H4 (cell line): ENCODE data around the gene KRT40. TPM values are rescaled to one million over a fixed set of nuclear protein-coding genes. Genes with fewer than 3 reads are reported as not detected.

Experiments
- DNase-seq: peaks from one replicate; pipeline ENCODE4 v3.0.0-alpha.2; 2015; ENCODE audit warnings: low spot score
- total RNA-seq: library from RNA; depleted of rRNA; stranded (reverse); fragments of >200 nt; shearing (Covaris generic); gene quantifications from 2 replicates; pipeline ENCODE4 v1.2.3, GENCODE V29; 2014; rRNA removed

Gene KRT40
- total RNA-seq, 1 experiment from 2014 or later, result not detected

DNA sequence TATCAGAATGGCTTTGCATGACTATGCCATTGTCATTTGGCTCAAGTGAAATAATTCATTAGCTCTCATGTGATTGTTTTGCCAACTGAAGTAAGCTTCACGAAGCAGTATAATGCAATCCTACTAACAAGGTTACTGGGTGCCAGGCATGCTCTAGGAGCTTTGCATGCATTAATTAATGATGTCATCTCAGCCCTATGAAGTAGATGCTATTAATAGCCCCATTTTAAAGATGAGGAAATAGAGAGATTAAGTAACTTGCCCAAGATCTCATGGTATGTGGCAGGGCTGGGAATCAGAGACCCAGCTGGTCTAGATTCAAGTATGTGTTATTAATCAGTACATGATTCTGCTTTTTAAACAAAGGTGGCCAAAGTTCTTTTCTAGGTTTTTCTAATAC, 31.5 kb downstream of the KRT40 start:
- DNase-seq, result peak; percentile 15

DNA sequence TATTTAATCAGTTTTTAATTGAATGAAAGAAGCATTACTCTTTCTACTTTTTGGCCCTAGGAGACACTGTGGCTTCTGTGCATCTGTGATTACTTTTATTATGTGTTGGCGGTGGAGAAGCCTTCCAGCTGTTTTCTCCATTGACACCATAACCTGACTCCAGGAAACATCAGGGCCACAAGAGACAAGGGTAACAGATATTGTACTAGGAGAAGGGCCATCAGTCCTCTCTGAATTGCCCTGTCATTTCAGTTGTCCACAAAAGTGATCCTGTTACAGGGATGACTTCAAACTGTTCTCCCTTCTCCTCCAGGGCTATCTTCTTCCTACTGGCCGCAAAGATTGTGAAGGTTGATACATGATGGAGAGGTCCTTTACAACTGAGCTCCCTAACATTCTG, 32.0 kb downstream of the KRT40 start:
- DNase-seq, result no peak

- no peak for DNase-seq
Observed at GRCh38 chr17:40951011-40951622, 33.0 kb downstream of the KRT40 start.

DNA sequence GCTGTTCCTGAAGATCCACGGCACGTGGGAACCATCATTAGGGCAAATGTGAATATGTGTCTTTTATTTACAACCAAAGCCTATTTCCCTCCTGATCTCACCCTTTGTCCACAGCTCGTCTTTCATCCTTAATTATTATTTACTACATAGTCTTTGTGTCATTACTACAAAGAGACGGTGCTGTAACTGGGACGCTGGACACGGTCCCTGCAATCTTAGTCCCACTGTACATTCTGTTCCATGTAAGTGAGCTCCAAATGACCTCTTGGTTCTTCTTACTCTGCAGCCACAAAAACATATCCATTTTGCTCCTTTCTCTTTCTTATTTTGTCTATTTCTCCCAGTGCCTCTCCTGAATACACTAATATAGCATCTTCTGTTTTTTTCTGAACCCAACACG, 34.0 kb downstream of the KRT40 start:
- DNase-seq, result no peak

- DNase-seq, result no peak
Observed at GRCh38 chr17:40949418-40949817, 34.7 kb downstream of the KRT40 start.

DNA sequence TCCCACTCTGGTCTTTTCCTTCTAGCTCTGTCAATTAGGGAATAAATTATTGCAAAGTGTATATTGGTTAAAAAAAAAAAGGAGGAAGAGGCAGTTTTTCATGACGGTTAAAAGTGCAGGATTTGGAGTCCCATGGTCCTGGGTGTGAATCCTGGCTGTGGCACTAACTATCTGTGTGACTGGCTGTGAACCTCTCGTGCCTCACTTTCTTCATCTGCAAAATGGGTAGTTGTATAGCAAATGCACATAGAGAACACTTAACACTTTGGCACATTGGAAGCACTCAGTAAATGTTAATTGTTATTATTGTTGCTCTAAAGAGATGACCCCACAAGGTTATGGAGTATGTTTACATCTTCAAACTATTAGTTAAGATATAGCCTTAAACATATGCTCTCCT, 36.2 kb downstream of the KRT40 start:
- no peak for DNase-seq

DNA sequence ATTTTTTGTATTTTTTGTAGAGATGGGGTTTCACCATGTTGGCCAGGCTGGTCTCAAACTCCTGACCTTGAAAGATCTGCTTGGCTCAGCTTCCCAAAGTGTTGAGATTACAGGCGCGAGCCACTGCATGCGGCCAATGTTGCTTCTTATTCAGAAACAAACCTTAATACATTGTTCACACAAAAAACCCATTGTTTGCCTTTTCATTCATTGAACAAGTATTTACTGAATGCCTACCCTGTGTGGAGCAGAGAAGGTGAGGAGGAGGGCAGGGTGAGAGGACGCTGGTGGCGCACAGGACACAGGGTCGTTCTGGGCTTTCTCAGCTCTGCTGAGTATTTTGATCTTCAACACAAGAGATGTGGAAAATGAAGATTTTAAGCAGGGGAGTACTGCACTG, 38.7 kb downstream of the KRT40 start:
- DNase-seq, result no peak

DNA sequence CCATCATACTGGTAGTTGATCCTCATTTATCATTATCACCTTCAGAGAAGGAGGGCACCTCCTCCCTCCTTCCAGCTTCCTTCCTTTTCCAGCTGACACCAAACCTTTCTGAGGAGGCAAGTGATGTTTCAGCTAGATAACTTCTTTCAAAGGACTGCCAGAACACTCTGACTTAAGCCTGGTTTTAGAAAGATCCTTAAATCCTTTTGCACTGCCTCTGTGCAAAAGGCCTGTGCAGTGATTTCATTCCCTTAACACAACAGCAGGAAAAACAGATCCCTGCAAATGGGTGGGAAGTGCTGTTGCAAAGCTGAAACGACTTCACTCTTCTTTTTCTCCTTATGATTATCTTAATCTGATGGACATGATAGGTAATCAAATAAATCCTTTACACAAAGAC, 39.6 kb downstream of the KRT40 start:
- DNase-seq, result no peak

- no peak for DNase-seq
Observed at GRCh38 chr17:40942553-40942952, 41.6 kb downstream of the KRT40 start.

DNA sequence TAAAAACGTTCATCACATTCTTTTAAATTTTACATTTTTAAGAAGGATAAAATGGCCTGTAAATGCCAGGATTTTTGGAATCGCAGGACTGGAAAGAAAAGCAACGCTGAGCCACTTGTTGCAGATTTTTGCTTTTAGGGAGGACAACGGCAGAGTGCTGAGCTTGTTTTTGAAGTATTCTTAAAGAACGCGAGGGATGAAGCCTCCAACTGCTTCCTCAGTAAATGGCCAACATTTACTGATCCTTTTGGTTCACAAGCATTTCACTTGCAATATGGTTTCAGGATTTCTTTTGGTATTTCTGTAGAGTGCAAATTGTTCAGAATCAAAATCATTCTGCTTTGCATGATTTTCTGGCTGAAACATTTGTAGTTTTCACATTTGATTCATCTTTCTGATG, 43.9 kb downstream of the KRT40 start:
- DNase-seq, result no peak

- DNase-seq, result no peak
Observed at GRCh38 chr17:40938981-40939380, 45.1 kb downstream of the KRT40 start.

- no peak for DNase-seq
Observed at GRCh38 chr17:40937384-40937819, 46.7 kb downstream of the KRT40 start, which contains the start of gene KRT23. Gene KRT23, minus strand, starts transcription at chr17:40937646. Its CDS starts 1,043 bp downstream, at chr17:40936603.

DNA sequence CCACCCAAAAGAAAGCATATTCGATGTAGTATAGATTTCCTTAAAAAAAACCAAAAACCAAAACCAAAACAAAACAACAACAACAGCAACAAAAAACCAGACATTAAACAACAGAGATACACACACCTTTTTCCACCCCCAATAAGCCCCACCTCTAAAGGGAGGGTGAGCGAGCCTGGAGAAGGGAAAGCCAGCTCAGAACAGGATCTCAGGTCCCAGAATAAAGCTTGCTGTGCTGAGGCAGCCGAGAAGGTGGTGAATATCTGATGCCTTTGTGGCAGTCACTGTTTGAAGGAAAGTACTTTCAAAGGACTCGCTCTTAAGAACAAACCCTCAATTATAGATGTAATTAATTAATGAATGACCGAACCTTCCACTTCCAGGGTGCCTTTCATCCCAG, 47.1 kb downstream of the KRT40 start:
- no peak for DNase-seq

DNA sequence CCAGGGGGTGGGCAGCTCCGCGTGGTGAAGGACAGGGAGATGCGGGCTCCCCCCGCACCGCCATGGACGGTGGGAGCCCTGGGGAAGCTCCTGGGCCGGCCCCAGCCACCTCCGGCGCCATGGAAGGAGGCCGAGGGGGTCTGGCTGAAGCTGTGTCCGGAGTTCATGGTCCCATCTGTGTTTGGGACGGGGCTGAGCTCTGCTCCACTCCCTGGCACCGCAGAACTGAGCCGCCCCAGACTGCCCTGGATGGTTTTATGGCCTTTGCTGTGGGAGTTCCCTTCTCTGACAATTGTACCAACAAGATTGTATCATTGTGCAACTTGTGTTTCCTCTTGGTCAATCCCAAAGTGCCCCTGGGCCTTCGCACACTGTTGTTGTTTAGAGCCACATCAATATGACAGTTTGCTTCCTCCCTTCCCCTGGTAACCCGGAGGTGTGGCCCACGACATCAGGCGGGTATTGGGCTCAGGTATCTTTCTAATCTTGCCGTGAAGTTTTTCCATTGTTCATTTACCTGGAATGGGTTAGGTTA, 47.6 kb downstream of the KRT40 start:
- no peak for DNase-seq

DNA sequence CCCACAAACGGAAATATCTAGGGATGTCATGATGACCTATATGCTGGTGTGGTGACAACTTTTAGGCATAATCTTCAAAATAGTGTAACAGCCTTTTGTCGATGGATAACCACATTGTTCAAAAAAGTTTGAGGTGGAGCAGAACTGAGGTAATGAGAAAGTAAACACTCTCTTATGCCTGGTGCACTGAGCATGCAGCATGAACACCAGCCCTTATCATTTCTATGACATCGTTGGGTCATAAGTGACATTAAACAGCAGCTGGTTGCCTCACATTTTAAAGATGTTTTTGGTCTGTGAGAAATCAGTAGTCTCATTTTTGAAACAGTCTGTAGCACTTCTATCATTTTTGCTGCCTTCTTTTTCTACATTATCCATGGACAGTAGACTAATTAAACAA, 48.5 kb downstream of the KRT40 start:
- no peak for DNase-seq

- DNase-seq, result no peak
Observed at GRCh38 chr17:40932608-40933007, 51.5 kb downstream of the KRT40 start.

- no peak for DNase-seq
Observed at GRCh38 chr17:40931311-40931710, 52.8 kb downstream of the KRT40 start.

Other genes starting within 250 kb of the KRT40 start
- not detected in 2 replicates for gene KRT25, start 229.0 kb downstream of the KRT40 start, total RNA-seq
- not detected in 2 replicates for gene KRT26, start 212.1 kb downstream of the KRT40 start, total RNA-seq
- not detected in 2 replicates for gene KRT27, start 201.8 kb downstream of the KRT40 start, total RNA-seq
- not detected in 2 replicates for gene KRT28, start 184.4 kb downstream of the KRT40 start, total RNA-seq
- 45.0 and 61.1 TPM in 2 replicates for gene KRT10, start 161.7 kb downstream of the KRT40 start, total RNA-seq
- not detected in 2 replicates for gene KRT12, start 117.1 kb downstream of the KRT40 start, total RNA-seq
- gene KRT20, start 99.1 kb downstream of the KRT40 start, total RNA-seq, result not detected in 2 replicates
- gene KRT23, start 46.7 kb downstream of the KRT40 start, total RNA-seq, result not detected in 2 replicates
- 0.18 TPM in 1 of 2 replicates, not detected in the other for gene KRT39, start 17.4 kb downstream of the KRT40 start, total RNA-seq
- not detected in 2 replicates for gene KRTAP3-3, start 9.8 kb upstream of the KRT40 start, total RNA-seq
- not detected in 2 replicates for gene KRTAP3-2, start 15.6 kb upstream of the KRT40 start, total RNA-seq
- gene KRTAP3-1, start 24.8 kb upstream of the KRT40 start, total RNA-seq, result not detected in 2 replicates
- gene KRTAP1-5, start 42.9 kb upstream of the KRT40 start, total RNA-seq, result 0.27 TPM in 1 of 2 replicates, not detected in the other
- not detected in 2 replicates for gene KRTAP1-4, start 45.9 kb upstream of the KRT40 start, total RNA-seq
- gene KRTAP1-3, start 50.5 kb upstream of the KRT40 start, total RNA-seq, result not detected in 2 replicates
- not detected in 2 replicates for gene KRTAP1-1, start 57.1 kb upstream of the KRT40 start, total RNA-seq
- not detected in 2 replicates for gene KRTAP2-1, start 63.0 kb upstream of the KRT40 start, total RNA-seq
- not detected in 2 replicates for gene KRTAP2-2, start 70.9 kb upstream of the KRT40 start, total RNA-seq
- 0.21 TPM in 1 of 2 replicates, not detected in the other for gene KRTAP2-3, start 75.8 kb upstream of the KRT40 start, total RNA-seq
- not detected in 2 replicates for gene KRTAP2-4, start 81.6 kb upstream of the KRT40 start, total RNA-seq
- gene KRTAP4-7, start 99.8 kb upstream of the KRT40 start, total RNA-seq, result not detected in 2 replicates
- not detected in 2 replicates for gene KRTAP4-8, start 113.8 kb upstream of the KRT40 start, total RNA-seq
- gene KRTAP4-16, start 117.9 kb upstream of the KRT40 start, total RNA-seq, result not detected in 2 replicates
- not detected in 2 replicates for gene KRTAP4-9, start 121.1 kb upstream of the KRT40 start, total RNA-seq
- not detected in 2 replicates for gene KRTAP4-11, start 134.0 kb upstream of the KRT40 start, total RNA-seq
- gene KRTAP4-12, start 139.9 kb upstream of the KRT40 start, total RNA-seq, result not detected in 2 replicates
- not detected in 2 replicates for gene KRTAP4-6, start 156.2 kb upstream of the KRT40 start, total RNA-seq
- not detected in 2 replicates for gene KRTAP4-5, start 165.5 kb upstream of the KRT40 start, total RNA-seq
- not detected in 2 replicates for gene KRTAP4-4, start 176.4 kb upstream of the KRT40 start, total RNA-seq
- not detected in 2 replicates for gene KRTAP4-3, start 183.9 kb upstream of the KRT40 start, total RNA-seq
- gene KRTAP4-2, start 193.9 kb upstream of the KRT40 start, total RNA-seq, result not detected in 2 replicates
- not detected in 2 replicates for gene KRTAP4-1, start 200.6 kb upstream of the KRT40 start, total RNA-seq
- gene KRTAP9-1, start 205.6 kb upstream of the KRT40 start, total RNA-seq, result not detected in 2 replicates
- not detected in 2 replicates for gene KRTAP9-2, start 242.3 kb upstream of the KRT40 start, total RNA-seq
- gene KRTAP9-3, start 248.1 kb upstream of the KRT40 start, total RNA-seq, result not detected in 2 replicates